ENCODE results near the gene ANAPC13. TPM values are rescaled to one million over a fixed set of nuclear protein-coding genes. Genes with fewer than 3 reads are reported as not detected.

ANAPC13 gene
- total and polyA plus RNA-seq, 2 of the 4 experiments (the other 2 are of a cell fraction) = 43.4 to 62.9 TPM

- no peak overlapping the region for H3K27ac ChIP-seq (ENCODE audit: insufficient read depth, low read length)
- no peak overlapping the region for H3K4me3 ChIP-seq (ENCODE audit: insufficient read depth, low read depth, low read length)
- CTCF ChIA-PET = interaction anchor here (0.6 to 3.0 kb wide), 7 partner anchors 10 to 265 kb away, joined by 3 to 8 read pairs (median 4); no protein-coding TSS in a partner anchor
- no peaks in the 10 kb centered on the region for H3K9me3 ChIP-seq (ENCODE audit: control insufficient read depth, insufficient read depth, low read length)
- H3K9me1 ChIP-seq (ENCODE audit: insufficient read depth, low read length) = peaks cover 28% of the 10 kb centered on the region
- ATAC-seq (ENCODE audit: low read depth) (no peak), DNase-seq (no peak)
- H2BK15ac ChIP-seq (ENCODE audit: low read depth, low read length) = peak overlapping the region; percentile 47; the same call in 1 of the 3 replicates
- H2BK20ac ChIP-seq (ENCODE audit: low read depth, low read length) = peak overlapping the region; percentile 32; the same call in 1 of the 2 replicates
- dilution Hi-C loops (cut with HindIII; ENCODE audit: low sequenced_read_pairs, unreplicated experiment) = no loop called here
- BruUV-seq (replicated peaks) = no TSS peak
- in situ Hi-C loops (cut with MboI; ENCODE audit: low sequenced_read_pairs) = loop anchor here (25.0 kb wide), 1 partner anchor 665 kb away; the partner anchor contains the start of gene SRPRB
- peaks cover 20% of the 10 kb centered on the region for H3K4me1 ChIP-seq (ENCODE audit: control insufficient read depth, insufficient read depth, low read length)
- POLR2A ChIA-PET (ENCODE audit: unreplicated experiment) = interaction anchor here (1.3 kb wide), 1 partner anchor 161 kb away, joined by 3 read pairs; no protein-coding TSS in a partner anchor
- H3K79me1 ChIP-seq (ENCODE audit: low read depth in 1 of 2, low read length in 2 of 2) = peaks cover 29 to 64% of the 10 kb centered on the region in 2 experiments
- H3K18ac ChIP-seq (ENCODE audit: low read depth, low read length) = no peak overlapping the region; the same call in 1 of the 2 replicates
- no peaks in the 10 kb centered on the region for H3K27me3 ChIP-seq (ENCODE audit: control insufficient read depth, insufficient read depth, low read length)
- no peak overlapping the region for H4K5ac ChIP-seq (ENCODE audit: low read depth, low read length)
- no peaks in the 10 kb centered on the region for H4K20me1 ChIP-seq (ENCODE audit: insufficient read depth, low read length)
- peak overlapping the region; percentile 60 for H4K91ac ChIP-seq (ENCODE audit: insufficient read depth, low read depth, low read length)
- no peak overlapping the region for H3K56ac ChIP-seq (ENCODE audit: extremely low read depth, insufficient read depth, low read length)
- H2AFZ ChIP-seq (replicated peaks; ENCODE audit: low read length, poor library complexity) = no peak overlapping the region
- peak overlapping the region; percentile 14 for H2BK5ac ChIP-seq (ENCODE audit: low read depth, low read length, poor library complexity, severe bottlenecking)
- no peak overlapping the region for H3K9ac ChIP-seq (ENCODE audit: low read depth, low read length)
- peak overlapping the region; percentile 67 for H3K4ac ChIP-seq (ENCODE audit: low read depth, low read length)
- no peak overlapping the region for H3K4me2 ChIP-seq (ENCODE audit: low read depth, low read length)
- no peak overlapping the region for H2AK9ac ChIP-seq (replicated peaks; ENCODE audit: low read depth, low read length, poor library complexity)
- peak overlapping the region; percentile 35; the same call in 1 of the 2 replicates for H3K14ac ChIP-seq (replicated peaks; ENCODE audit: low read depth, low read length)
- intact Hi-C loops (cut with micrococcal nuclease) = no loop called here
- H3K36me3 ChIP-seq (ENCODE audit: control insufficient read depth, insufficient read depth, low read length) = peaks cover 19% of the 10 kb centered on the region
- WGBS, 2 experiments (ENCODE audit: extremely low coverage in 2 of 2, insufficient read length in 1 of 2) = 85% methylated on average over 2 of the region's 6 CpGs; no CpG with 5 or more reads in 1 of the 2 experiments
- H3K23ac ChIP-seq (ENCODE audit: low read depth, low read length) = peak overlapping the region; percentile 31; the same call in 1 of the 2 replicates
- peak overlapping the region; percentile 72; the same call in 1 of the 2 replicates for H2BK120ac ChIP-seq (ENCODE audit: low read depth, low read length)
- peak overlapping the region; percentile 10; the same call in 1 of the 2 replicates for H2AK5ac ChIP-seq (ENCODE audit: low read depth, low read length)
- H4K8ac ChIP-seq (ENCODE audit: low read depth in 2 of 2, low read length in 2 of 2) = peak overlapping the region; percentile 11 to 12; a peak in 2 of 4 replicates
- TF ChIP-seq SMC3 (IDR thresholded peaks at IDR 0.05; ENCODE audit: low read depth, low read length) (no peak), NFE2L2 (IDR thresholded peaks at IDR 0.05; ENCODE audit: low read depth, low read length) (no peak), FOS (IDR thresholded peaks at IDR 0.05; ENCODE audit: low read depth, low read length) (no peak), CEBPB (IDR thresholded peaks at IDR 0.05; ENCODE audit: low read depth, low read length) (no peak), MXI1 (IDR thresholded peaks at IDR 0.05; ENCODE audit: borderline replicate concordance, low read depth, low read length) (no peak), BHLHE40 (IDR thresholded peaks at IDR 0.05; ENCODE audit: low read depth, low read length) (no peak), RAD21 (IDR thresholded peaks at IDR 0.05; ENCODE audit: low read length) (no peak), POLR2A (IDR thresholded peaks at IDR 0.05; ENCODE audit: low read depth, low read length) (no peak), MAZ (IDR thresholded peaks at IDR 0.05; ENCODE audit: borderline replicate concordance, low read depth, low read length) (no peak), CTCF (conservative IDR thresholded peaks at IDR 0.05; ENCODE audit: low read depth, low read length) (no peak), RFX5 (IDR thresholded peaks at IDR 0.05; ENCODE audit: low read depth, low read length) (no peak), CHD1 (IDR thresholded peaks at IDR 0.05; ENCODE audit: low read depth, low read length) (no peak), RCOR1 (IDR thresholded peaks at IDR 0.05; ENCODE audit: insufficient replicate concordance, low read length) (no peak), ELK1 (IDR thresholded peaks at IDR 0.05; ENCODE audit: borderline replicate concordance, low read depth, low read length) (no peak)
These were observed 8.8 kb downstream of the ANAPC13 start for GRCh38 chr3:134477002-134477401.

All from IMR-90 (cell line).